NCI-H2029 (cell line): ENCODE measurements around the gene CCHCR1.

ENCODE experiments used
- DNase-seq: peaks from one replicate; lab custom pipeline; 2025; lab: John Stamatoyannopoulos, UW

The CCHCR1 gene

DNA sequence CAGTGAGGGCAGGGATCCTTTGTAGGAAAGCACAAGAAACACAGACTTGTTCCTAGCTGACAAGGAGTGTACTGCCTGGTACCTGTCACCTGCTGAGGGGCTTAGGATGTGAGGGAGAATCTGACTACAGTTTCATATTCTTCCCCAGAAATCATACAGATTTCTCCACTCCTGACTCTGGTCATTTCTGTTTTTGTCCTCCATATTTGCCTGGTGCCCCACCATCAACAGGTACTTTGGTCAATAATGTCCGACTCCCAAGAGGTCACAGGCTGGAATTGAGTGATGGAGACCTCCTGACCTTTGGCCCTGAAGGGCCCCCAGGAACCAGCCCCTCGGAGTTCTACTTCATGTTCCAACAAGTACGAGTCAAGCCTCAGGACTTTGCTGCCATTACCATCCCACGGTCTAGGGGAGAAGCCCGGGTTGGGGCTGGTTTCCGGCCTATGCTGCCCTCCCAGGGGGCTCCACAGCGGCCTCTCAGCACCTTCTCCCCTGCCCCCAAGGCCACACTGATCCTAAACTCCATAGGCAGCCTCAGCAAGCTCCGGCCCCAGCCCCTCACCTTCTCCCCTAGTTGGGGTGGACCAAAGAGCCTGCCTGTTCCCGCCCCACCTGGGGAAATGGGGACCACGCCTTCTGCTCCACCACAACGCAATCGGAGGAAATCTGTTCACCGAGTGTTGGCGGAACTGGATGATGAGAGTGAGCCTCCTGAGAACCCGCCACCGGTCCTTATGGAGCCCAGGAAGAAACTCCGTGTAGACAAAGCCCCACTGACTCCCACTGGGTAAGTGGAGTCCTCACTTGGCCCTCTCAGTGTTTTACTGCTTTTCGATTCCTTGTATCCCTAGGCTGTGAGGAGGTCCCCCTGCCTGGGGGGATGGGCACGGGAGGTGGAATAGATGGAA, 3.9 kb upstream of the CCHCR1 start:
- no peak for DNase-seq

DNA sequence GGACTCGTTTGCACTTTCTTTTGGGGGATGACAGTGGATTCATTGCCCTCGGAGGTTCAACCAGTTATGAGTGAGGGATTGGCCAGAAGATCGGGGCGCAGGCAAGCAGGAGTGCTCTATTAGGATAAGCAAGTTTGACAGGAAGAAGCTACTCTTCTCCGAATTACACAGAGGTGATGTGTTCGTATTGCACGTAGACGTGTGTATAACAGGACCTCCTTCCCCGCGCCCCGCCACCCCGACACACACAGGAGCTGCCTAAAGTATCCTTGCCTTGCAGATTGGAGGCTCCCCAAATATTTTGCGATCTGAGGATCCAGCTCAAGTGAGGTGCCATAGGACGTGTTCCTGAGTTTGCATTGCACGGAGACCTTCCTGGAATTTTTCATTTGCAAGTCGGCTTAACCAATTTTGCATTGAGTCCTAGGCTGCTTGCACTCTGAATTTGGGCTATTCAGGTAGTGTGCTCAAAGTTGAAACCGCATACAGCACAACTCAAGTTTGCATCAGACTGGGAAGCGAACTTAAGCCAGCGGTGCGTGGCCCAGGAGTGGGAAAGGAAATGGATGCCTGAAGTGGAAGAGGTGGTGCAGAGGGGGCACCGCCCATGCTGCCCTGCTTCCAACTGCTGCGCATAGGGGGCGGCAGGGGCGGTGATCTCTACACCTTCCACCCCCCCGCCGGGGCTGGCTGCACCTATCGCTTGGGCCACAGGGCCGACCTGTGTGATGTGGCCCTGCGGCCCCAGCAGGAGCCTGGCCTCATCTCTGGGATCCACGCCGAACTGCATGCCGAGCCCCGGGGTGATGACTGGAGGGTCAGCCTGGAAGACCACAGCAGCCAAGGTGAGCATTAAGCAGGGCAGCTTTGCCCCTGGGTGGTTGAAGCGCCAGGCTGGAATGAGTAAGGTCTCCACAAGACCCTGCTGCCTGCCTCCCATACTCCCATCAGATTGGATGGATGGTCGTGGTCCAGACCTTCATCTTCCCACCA, 1.6 kb upstream of the CCHCR1 start:
- DNase-seq = no peak

DNA sequence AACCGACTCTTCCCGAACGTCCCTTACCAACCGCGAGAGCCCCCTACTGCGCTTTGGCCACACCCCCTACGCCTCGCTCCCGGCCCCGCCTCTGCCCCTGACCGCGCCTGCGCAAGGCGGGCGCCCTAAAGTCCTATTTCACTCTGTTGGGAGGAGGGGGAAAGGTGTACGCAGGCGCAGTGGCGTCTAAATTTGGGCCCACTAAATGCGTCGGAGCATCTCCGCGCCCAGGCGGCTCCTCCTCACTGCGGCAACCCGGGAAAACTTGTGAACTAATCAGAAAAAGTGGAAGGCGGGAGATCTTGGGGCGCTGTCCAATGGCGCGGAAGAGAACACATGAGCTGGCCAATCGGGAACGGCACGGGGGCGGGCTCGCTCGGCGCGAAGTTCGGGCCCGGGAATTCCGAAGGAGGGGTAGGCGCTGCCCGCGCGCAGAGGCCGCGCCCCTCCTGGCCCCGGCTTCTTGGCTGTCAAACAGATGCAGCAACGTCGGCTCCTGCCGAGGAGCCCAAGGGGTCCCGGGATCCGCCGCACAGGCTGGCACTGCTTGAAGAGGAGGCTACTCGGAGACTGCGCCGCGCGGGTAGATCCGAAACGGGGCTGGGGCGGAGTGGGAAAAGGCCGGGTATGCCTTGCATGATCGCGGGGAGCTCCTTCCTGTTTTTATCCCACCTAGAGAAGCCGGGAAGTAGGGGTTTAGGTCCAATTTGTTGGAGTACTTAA, 699 bp upstream of the CCHCR1 start, which contains the start of gene TCF19:
Gene TCF19 (plus strand): TSS at position 450 of the 723 bp plus-strand sequence. CDS start 881 bp downstream, outside the sequence.
- DNase-seq = peak; percentile 98

DNA sequence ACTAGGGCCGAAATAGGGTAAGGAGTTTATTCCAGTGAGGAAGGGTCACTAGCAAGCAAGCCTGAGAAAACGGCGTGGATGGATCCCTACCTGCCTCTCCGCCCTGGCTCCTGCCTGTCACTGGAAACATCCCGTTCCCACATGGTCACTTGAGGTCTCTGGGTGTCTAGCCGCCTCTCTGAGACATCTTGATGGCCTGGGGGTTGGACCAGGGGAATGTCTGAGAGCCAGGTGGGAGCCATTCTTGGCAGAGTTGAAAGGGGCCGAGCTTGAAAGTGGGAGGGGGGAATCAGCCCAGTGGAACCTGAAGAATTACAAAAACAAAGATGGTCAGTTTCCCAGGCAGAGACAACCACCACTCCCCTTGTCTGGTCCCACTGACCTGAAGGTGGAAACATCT, 961 bp downstream of the CCHCR1 start:
- no peak for DNase-seq

DNA sequence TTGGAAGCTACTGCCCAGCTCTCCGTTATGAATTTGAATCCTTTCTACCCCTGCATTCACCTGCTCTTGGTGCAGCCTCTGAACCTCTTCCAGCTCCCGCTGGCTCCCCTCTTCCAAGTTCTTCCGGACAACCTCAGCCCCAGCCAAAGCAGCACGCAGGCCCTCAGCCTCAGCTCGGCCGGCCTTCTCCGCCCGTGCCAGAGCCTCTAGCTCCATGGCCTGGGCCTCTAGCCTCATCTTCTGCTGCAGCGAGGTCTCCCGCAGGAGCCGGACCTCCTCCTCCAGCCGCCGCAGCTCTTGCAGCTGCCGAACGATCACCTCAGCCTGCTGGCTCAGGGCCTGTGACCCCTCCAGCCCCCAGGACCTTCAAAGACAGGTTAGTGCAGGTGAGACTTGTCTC, 3.2 kb downstream of the CCHCR1 start:
- DNase-seq = no peak

DNA sequence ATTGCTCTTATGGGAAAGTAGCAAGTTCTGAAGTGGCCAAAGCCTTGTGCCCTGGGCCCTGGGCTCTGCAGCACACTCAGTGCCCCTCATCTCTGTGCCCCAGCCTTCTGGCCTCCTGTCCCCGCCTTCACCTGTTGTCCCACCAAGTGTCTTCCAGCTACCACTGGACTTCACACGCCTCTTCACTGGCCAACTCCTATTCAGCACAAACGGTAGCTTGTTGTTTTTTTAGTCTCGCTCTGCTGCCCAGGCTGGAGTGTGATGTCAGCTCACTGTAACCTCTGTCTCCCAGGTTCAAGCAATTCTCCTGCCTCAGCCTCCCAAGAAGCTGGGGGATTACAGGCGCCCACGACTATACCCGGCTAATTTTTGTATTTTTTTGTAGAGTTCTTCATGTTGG, 4.8 kb downstream of the CCHCR1 start:
- DNase-seq = peak; percentile 69

DNA sequence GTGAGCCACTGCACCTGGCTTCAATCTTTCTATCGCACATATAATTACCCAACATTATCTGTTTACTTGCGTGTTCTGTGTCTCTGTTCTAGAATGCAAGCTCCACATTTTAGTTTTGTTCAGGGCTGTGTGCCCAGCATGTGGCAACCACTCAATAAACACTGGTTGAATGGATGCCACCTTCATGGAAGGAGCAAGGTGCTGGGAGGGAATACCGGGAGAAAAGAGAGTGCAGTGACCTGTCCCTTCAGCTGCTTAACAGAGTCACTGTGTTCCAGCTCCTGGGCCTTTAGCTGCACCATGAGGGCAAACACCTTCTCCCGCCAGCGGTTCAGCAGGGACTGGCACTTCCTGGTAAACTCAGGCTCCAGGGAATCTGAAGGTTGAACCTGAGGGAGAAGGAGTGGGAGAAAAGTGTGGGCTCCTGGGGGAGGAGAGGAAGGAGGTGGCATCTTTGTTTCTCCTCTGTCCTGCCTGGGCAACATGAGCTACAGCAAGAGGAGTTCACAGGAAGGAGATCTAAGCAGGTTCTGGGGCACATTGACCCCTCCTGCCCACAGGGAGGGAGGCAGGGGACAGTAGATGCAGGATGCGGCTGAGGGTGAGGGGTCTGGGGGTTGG, 7.7 kb downstream of the CCHCR1 start:
- DNase-seq = no peak

DNA sequence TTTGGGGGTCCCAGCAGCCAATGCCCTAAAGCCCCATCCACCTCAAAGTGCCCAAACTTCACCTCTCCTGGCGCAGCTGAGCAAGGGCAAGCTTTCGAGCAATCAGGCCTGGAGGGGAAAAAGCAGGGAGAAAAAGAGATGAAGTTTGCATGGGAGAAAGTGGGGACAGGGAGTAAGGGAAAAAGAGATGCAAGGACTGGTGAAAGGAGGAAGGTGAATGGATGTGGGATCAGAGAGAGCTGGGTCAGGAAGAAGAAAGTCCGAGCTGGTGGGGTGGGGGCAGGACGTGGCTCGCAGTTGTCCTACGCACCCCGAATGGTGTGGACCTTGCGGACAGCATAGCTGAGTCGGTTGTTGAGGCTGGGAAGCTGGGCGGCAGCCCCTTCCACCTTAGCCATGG, 12.2 kb downstream of the CCHCR1 start:
- DNase-seq = no peak

DNA sequence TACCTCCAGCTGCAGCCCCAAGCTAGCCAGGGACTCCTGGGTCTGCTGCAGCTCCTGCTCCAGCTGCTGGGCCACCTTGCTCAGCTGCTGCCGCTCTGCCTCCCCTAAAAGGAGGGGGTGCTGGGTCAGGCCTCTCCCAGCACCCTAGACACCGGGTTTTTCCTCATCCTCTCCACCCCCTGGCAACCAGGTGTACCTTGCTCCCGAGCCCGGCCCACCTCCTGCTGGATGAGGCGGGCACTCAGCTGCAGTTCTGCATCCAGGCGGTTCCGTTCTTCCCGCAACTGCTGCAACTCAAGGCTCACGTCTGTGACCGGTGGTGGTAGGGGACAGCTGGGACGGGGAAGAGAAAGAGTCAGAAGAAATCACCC, 12.6 kb downstream of the CCHCR1 start:
- DNase-seq = no peak

DNA sequence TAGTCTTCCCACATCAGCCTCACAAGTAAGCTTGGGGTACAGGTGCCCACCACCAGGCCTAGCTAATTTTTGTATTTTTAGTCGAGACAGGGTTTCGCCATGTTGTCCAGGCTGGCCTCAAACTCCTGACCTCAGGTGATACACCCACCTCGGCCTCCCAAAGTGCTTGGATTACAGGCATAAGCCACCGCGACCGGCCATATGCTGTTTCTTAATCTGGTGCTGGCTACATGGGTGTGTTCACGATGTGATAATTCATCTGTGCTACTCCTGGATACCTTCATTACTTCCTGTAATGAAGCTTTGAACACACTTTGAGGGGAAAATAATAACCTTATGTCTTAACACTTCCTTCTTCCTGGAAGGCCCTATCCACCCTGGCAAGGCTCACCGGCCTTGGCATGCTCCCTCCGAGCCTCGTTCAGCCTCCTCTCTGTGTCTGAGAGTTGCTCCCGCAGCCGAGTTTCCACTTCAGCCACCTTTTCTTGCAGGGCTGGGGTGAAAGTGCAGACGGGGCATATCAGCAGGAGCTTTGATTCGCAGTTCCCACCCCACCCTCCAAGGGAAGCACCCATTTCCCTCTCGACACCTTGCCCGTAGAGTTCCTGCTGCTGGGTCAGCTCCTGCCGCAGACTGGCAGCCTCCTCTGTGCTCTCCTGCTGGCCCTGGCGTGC, 13.2 kb downstream of the CCHCR1 start:
- no peak for DNase-seq

DNA sequence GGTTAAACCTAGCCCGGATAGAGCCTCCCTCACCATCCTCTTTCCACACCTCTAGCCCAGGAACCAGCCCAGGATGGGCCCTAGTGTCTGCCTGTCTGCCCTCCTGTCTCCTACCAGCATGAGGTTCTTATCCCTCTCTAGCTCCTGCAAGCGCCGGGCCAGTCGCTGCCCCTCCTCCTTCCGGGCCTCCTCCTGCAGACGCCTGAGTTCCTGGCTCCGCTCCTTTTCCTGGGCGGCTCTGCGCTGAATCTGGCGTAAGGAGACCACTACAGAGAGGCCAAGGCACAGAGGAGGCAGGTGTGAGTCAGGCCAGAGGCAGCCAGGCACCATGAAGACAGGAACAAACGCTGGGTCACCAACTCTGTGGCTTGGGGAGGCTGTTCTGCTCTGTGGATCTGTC, 14.5 kb downstream of the CCHCR1 start:
- no peak for DNase-seq

DNA sequence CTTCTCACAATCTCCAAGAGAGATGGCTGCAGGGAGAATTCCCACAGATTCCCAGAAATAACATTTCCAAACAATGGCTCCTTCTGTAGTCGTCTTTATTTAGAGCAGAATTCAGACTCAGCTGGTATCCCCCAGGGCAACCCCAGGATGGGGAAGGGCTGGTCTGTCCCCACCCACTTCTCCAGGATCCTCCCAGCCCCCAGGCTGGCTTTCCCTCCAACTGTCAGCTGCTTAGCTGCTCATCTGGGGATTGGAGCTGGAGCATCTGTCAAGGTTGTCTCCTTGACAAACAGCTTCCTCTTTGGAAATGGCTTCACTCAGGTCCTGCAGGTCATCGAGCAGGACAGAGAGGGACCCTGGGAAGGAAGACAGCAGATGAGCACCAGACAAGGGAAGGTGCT, 15.2 kb downstream of the CCHCR1 start:
- DNase-seq = no peak

DNA sequence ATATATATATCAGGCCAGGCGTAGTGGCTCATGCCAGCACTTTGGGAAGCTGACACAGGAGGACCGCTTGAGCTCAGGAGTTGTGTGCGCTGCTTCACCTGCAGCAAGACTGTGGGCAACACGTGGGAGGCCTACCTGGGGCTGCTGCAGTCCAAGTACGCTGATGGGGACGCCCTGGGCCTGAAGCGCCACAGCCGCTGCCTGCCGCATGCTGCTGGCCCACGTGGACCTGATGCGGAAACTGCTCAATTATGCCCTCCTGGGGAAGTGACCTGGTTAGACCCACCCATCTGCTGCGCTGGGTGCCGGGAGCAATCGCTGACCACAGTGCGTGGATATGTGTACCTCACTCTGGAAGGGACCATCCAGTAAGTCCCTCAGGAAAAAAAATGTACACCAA, 17.0 kb downstream of the CCHCR1 start:
- DNase-seq = no peak

DNA sequence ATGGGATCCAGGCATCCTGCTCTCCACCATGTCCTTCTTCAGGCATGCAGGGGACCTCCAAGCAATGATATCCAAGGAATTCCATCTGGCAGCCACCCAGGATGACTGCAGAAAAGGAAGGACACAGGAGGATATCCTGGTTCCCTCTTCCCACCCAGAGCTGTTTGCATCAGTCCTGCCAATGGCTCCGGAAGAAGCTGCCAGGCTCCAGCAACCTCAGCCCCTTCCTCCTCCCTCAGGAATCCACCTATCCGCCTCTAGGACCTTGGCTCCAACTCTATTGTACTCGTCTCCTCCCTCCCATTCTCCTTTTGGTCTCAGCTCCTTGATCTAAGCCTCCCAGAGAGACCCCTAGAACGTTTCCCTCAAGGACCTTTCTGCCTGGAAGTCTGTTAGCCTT, 18.0 kb downstream of the CCHCR1 start:
- no peak for DNase-seq

DNA sequence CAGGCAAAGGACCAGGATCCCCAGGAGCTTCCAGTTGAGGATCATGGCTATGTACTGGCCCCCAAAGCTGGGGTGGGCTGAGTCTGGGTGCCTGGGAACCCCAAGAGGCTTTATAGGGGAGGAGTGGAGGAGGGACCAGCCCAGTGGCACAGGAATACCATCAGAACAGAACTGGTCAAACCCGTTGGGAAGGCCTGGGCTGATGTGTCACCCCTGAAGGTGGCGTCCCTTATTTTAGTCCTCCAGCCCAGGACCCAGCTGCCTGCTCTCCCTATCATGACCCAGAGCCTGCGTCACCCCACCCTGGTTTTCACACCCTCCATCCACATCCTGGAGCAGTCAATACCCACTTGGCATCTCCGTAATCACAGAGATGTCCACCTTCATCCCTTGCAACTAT, 18.6 kb downstream of the CCHCR1 start, which contains the start of gene PSORS1C2:
Gene PSORS1C2 (minus strand): TSS at position 85 of the 400 bp plus-strand sequence. CDS start 40 bp downstream, at position 45.
- no peak for DNase-seq

DNA sequence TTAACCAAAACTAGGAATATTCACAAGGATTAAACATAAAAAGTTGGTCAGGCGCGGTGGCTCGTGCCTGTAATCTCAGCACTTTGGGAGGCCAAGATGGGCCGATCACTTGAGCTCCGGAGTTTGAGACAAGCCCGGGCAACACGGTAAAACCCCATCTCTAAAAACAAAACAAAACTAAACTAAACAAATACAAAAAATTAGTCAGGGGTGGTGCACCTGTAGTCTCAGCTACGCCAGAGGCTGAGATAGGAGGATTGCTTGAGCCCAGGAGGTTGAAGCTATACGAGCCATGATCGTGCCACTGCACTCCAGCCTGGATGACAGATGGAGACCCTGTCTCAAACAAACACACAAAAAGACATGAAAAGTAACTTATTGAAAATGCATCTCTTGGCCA, 21.9 kb downstream of the CCHCR1 start:
- no peak for DNase-seq

DNA sequence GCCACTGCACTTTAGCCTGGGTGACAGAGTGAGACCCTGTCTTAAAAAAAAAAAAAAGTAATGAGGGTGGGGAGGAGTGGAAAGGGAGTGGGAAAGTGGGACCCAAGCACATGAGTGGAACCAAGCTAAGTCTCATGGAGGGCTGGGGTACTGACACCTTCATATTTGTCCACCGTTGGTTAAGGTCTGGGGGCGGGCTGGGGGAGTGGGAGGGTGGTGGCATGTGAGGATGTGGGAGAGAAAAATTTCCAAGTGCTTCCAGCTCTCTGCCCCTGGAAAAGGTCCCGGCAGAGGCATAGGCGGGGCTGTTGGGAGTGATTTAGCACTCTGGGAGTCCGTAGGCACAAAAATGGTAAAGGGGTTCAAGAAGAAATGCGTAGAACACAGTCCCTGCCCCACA, 24.8 kb downstream of the CCHCR1 start:
- no peak for DNase-seq

DNA sequence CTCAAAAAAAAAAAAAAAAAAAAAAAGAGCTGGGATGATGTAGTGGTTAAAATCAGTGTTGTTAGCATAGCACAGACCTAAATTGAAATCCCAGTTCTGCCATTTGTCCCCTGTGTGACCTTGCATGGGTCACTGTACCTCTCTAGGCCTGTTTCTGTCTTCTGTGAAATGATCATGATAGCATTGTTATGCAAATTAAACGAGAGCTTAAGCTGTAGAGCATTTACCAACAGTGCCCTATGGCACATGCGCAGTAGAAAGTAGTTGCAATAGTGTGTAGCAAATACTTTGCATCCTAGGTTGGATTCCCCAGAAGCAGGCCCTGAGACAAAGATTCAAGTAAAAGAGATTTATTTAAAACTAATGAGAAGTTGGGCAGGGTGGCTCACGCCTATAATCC, 26.0 kb downstream of the CCHCR1 start:
- no peak for DNase-seq

DNA sequence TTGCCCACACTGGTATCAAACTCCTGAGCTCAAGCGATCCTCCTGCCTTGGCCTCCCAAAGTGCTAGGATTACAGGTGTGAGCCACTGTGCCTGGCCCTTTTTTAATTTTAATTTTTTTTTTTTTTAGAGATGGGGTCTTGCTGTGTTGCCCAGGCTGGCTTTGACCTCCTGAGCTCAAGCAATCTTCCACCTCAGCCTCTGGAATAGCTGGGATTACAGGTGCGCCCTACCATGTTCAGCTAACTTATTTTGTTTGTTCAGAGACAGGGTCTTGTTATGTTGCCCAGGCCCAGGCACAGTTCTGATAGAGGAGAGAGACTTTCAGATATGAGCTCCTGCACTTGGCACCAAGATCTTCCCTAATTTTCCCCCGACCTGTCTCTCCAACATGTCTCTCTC, 26.9 kb downstream of the CCHCR1 start:
- DNase-seq = no peak

DNA sequence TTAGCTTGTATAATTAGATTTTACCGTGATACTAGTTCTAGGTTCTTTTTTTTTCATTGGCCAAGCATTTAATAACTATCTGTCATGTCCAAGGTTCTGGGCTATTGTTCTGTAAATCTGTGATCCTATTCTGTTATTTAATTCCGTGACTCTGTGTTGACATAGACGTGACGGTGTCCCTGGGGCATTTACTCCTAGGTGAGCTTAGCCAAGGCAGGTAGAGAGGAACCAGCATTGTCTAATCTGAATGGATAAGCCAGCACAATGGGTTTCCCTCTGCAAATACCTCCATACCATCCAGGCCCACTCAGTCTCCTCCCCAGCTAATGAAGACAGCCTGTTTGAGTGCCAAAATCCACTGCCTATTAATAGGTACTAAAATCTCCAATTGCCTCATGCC, 28.5 kb downstream of the CCHCR1 start:
- peak; percentile 42 for DNase-seq

DNA sequence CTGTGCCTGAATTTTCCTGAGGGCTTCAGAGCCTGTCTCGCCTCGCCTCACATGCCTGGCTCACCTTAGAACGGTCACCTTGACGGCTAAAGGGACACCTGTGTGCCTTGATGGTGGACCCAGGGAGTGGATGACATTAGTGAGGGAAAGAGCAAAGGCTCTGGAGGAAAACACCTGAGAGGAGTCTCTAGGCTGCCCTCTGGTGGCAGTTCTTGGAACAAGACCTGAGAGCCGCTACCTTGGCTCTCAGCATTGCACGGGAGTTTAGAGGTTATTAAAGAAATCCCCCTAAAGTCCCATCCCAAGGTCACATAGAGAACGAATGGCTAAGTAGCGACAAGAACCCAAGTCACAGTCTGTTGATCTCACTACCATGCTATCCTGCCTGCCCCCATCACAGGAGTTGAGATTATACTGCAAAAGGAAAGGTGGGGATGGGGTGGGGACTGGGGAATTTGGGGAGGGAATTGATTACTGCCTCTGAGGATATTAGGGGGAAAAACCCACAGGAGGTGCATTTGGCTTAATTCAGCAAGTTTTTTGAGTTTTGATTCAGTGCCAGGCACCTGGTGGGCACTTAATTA, 29.4 kb downstream of the CCHCR1 start:
- DNase-seq = peak; percentile 58
